Activated CD4-positive, CD25-positive, alpha-beta regulatory T cell treated with anti-CD3 and anti-CD28 coated beads, Interleukin-2, amount 50 U/mL, for 24 hours (primary cell): ENCODE results near the gene SCCPDH.

Experiments
- ATAC-seq, 2 donors: fragments of 150-1000 bp; cut with Tn5 transposase; one replicate each; pipeline ENCODE4 v1.10.0; 2021; ENCODE audit warnings: mild to moderate bottlenecking in 1 of 2, moderate library complexity in 1 of 2

The SCCPDH gene

GRCh38 chr1:246753670-246754535, 29.7 kb downstream of the SCCPDH start:
- ATAC-seq, result peak in 1 of 2 donors; percentile 58

GRCh38 chr1:246755419-246755818, 31.2 kb downstream of the SCCPDH start:
- ATAC-seq, result no peak

GRCh38 chr1:246760422-246761347, 36.5 kb downstream of the SCCPDH start:
- ATAC-seq, result no peak

- no peak for ATAC-seq
These were observed 37.2 kb downstream of the SCCPDH start for GRCh38 chr1:246761396-246761795.

GRCh38 chr1:246765521-246765920, 41.3 kb downstream of the SCCPDH start:
- ATAC-seq, result no peak

- no peak for ATAC-seq
These were observed 44.3 kb downstream of the SCCPDH start for GRCh38 chr1:246768403-246769020.

- no peak for ATAC-seq
These were observed 45.1 kb downstream of the SCCPDH start for GRCh38 chr1:246769306-246769705.

- no peak for ATAC-seq
These were observed 47.2 kb downstream of the SCCPDH start for GRCh38 chr1:246771366-246771765.

- ATAC-seq, result no peak
These were observed 48.5 kb downstream of the SCCPDH start for GRCh38 chr1:246772686-246773085.

GRCh38 chr1:246773213-246773641, 49.0 kb downstream of the SCCPDH start:
- ATAC-seq, result peak; percentile 13 to 59

GRCh38 chr1:246775531-246776385, 51.5 kb downstream of the SCCPDH start:
- no peak for ATAC-seq

GRCh38 chr1:246776923-246777322, 52.7 kb downstream of the SCCPDH start:
- no peak for ATAC-seq

- ATAC-seq, result no peak
These were observed 54.5 kb downstream of the SCCPDH start for GRCh38 chr1:246778663-246779062.

- no peak for ATAC-seq
These were observed 55.5 kb downstream of the SCCPDH start for GRCh38 chr1:246779561-246780175.

GRCh38 chr1:246780264-246780663, 56.1 kb downstream of the SCCPDH start:
- no peak for ATAC-seq

- no peak for ATAC-seq
These were observed 57.0 kb downstream of the SCCPDH start for GRCh38 chr1:246781212-246781611.

- ATAC-seq, result no peak
These were observed 58.1 kb downstream of the SCCPDH start for GRCh38 chr1:246782120-246782900.

- no peak for ATAC-seq
These were observed 60.6 kb downstream of the SCCPDH start for GRCh38 chr1:246784621-246785493.

- ATAC-seq, result no peak
These were observed 61.4 kb downstream of the SCCPDH start for GRCh38 chr1:246785494-246786111.
